AG20443 (cell line): ENCODE results near the gene KDM1B.

Experiments
- DNase-seq: peaks from one replicate; pipeline ENCODE4 v3.0.0; 2012; ENCODE audit warnings: low spot score, mixed read lengths

The KDM1B gene

DNA sequence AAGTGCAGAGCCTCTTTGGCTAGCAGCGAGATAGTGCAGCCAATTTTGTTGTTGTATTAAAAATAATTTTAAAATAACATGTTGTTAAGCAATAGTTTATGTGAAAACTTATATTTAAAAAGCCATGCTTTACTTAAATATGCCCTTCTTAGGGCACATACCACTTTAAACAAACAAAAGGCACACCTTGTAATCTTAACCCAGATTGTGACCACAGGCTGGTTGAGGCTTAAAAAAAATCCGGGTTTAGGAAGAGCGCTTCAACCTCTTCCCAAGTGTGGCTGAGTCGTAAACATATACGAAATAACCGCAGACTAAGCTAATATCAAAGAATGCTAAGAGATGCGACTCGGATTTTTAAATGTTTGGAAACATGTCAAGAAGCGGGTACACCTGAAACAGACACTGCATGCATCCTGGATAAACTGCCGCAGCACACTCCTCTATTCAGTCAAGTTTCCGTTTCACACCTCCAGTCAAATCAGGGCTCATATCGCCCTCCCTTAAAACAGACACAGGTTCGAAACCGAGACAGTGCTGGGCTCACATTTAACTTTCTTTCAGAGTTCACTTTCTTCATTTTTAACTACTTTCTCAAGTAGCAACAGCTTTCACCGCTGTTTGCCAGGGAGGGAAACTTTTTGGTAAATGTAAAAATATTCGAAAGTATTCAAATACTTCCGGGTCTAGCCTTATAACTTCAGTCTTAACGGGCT, 107.6 kb downstream of the KDM1B start:
- DNase-seq: no peak

- no peak for DNase-seq
Measured at GRCh38 chr6:18263418-18264218, 108.4 kb downstream of the KDM1B start.

- DNase-seq: peak; percentile 94
Measured at GRCh38 chr6:18264219-18264922, 109.1 kb downstream of the KDM1B start, which contains the start of gene DEK. Gene DEK, minus strand, starts transcription at chr6:18264530. Its CDS starts 543 bp downstream, at chr6:18263987.

DNA sequence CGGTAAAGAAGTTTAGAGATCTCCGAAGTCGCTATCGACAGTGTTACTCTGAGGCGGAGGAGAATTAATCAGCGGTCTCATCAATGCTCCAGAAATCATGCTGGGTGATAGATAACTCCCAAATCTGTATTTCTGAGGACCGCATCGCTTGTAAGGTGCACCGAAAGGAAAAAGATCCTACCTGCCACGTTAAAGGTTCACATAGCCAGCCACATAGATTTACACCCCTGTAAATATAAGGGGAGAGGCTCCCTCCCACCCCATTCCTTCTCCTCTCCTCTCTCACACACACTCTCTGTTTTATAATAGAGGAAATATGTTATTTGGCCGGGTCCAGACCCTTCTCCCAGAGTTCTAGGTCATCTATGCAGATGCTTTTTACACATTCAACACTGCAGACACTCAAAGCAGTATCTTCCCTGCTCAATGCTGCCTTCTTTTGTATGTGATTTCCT, 109.7 kb downstream of the KDM1B start:
- DNase-seq: no peak

- DNase-seq: no peak
Measured at GRCh38 chr6:18265787-18266522, 110.7 kb downstream of the KDM1B start.

DNA sequence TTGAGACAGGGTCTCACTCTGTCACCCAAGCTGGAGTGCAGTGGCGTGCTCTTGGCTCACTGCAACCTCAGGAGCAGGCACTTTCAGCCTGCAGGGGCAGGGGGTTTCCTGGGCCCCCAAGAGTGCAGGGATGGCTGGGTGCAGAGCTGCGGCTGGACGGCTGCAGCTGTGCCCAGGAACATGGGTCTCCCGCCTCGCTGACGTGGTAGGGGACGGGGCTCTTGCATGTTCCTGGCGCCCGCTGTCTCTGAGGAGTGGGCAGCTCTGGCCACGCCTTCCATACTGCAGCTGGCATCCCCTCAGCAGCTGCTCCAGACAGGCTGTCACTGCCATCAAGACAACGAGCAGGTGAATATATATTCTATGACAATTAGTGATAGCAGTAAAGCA, 111.3 kb downstream of the KDM1B start:
- no peak for DNase-seq

DNA sequence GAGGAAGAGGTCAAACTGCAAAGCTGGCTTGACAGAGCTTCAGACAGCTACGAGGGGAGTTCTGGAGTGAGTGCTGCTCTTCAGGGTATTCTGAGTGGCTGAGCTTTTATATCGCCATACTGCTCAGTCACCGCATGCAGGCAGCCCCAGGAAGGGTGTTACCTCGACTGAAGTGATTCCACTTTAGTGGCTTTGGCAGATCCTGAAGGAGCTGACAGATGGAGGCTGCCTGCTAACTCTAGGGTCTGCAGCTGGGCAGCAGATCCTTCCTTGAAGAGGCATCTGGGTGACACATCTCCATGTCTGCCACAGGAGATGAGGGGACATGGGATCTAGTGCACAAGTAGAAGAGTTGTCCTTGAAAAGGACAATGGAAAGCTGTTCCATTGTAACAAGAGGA, 112.8 kb downstream of the KDM1B start:
- no peak for DNase-seq

GRCh38 chr6:18269253-18269652, 114.0 kb downstream of the KDM1B start:
- DNase-seq: peak; percentile 54

GRCh38 chr6:18269717-18270116, 114.5 kb downstream of the KDM1B start:
- DNase-seq: no peak

GRCh38 chr6:18270216-18270615, 115.0 kb downstream of the KDM1B start:
- DNase-seq: no peak
